HuH-7 (cell line): ENCODE data around the gene NXPE3.
A peak's percentile ranks its signal among the peaks of the same experiment; 100 is the strongest.

Experiments used
- DNase-seq: peaks from one replicate; pipeline ENCODE4 v3.0.0; 2011; ENCODE audit warnings: low spot score

Gene NXPE3

GRCh38 chr3:101803173-101803782 is 24.3 kb downstream of the NXPE3 start:
- peak; percentile 51 for DNase-seq

GRCh38 chr3:101803939-101804338 is 24.9 kb downstream of the NXPE3 start:
- no peak for DNase-seq

DNA sequence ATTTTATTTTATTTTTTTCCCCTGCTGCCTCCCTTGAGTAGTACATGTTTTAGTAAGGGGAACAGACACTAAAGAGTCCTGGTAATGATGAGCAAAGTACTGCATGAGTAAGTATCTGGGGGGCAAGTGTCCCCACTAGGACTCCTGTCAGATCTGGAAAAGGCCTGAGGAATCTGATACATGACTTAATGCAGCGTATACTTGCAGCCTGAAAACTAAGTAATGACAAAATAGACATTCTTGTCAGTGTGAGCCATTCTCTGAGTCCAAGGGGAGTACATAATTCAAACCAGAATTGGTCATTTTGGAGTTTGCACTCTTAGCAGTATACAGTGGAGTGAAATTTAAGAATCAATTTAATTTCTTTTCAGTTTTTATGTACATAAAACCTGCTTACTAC is 27.5 kb downstream of the NXPE3 start:
- no peak for DNase-seq

- no peak for DNase-seq
Measured at GRCh38 chr3:101807888-101808287, 28.9 kb downstream of the NXPE3 start.

DNA sequence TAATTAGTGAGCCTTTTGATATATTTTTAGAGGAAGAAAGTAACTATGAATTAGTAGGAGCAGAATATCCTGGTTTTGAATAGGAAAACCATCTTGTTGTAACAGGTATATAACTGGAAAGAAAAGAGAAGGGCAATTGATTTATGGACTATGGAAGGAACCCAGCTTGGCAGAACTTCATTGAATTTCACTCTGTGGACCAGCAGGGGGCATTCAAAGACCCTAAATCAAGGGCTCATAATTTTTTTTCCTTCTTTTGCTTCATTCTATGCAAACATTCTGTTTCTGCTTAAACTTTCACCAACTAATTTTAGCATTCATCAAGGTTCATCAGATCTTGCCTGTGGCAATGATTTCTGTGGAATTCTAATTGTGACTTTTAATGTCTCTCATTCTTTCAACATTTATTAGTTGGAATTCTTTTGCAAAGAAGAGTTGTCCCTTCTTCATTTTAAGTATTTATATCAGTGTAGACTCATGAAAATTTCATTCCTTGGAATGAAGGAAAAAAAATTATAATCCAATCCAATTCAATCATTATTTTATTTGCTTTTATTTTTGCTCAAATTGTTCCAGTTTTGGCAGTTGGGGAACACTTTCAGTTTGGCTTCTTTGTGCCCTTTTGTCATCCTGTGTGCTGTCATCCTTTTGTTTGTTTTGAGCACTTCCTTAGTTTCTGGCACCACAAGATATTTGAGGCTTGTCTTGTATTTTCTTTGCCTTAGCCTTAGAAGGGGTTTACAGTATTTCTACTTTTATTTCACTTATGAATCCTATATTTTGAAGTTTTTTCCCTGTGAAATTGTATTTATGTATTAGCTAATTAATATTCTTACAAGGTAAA is 30.4 kb downstream of the NXPE3 start:
- DNase-seq, result peak; percentile 41

GRCh38 chr3:101810022-101810418 is 31.0 kb downstream of the NXPE3 start:
- DNase-seq, result no peak

GRCh38 chr3:101811875-101812274 is 32.9 kb downstream of the NXPE3 start:
- no peak for DNase-seq

- DNase-seq, result no peak
Measured at GRCh38 chr3:101812895-101813294, 33.9 kb downstream of the NXPE3 start.

- no peak for DNase-seq
Measured at GRCh38 chr3:101813817-101814440, 34.9 kb downstream of the NXPE3 start.

- peak; percentile 32 for DNase-seq
Measured at GRCh38 chr3:101814835-101815234, 35.8 kb downstream of the NXPE3 start.

GRCh38 chr3:101816215-101817149 is 37.5 kb downstream of the NXPE3 start:
- DNase-seq, result no peak

DNA sequence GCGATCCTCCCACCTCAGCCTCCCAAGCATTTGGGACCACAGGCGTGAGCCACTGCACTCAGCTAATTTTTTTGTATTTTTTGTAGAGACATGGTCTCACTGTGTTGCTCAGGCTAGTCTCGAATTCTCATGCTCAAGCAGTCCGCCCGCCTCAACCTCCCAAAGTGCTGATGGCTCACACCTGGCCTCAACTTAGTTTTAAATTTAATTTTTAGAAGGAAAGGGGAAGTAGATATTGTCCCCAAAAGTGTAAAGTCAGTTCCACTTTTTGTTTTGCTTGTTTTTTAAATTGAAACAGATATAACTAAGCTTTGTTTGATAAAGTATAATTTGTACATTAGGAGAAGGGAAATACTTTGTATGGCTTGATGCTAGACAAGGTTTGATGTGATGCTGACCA is 39.0 kb downstream of the NXPE3 start:
- no peak for DNase-seq

DNA sequence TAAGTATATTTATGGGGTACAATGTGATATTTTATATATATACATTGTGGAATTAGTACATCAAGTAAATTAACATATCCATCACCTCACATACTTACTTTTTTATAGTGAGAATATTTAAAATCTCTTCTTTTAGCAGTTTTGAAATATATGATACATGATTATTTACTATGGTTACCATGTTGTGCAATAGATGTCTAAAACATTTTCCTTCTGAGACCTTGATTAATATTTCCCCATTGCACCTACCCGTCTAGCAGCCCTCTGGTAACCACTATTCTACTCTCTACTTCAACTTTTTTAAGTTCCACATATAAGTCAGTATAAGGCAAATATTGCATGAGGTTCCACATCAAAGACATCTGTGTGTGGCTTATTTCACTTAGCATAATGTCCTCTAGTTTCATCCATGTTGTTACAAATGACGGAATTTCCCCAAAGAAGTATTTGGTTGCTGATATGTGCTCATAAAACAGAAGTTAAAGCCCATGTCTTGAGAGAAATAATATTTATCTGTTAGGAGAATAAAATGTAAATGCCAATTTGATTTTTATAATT is 40.7 kb downstream of the NXPE3 start:
- no peak for DNase-seq

DNA sequence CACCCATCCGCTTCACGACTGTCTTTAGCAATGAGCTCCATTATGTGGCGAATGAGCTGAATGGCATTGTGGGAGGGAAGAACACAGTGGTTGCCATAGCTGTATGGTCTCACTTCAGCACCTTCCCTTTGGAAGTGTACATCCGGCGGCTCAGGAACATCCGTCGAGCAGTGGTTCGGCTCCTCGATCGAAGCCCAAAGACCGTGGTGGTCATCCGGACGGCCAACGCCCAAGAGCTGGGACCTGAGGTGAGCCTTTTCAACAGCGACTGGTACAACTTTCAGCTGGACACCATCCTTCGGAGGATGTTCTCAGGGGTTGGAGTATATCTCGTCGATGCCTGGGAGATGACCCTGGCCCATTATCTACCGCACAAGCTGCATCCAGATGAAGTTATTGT is 42.5 kb downstream of the NXPE3 start:
- no peak for DNase-seq

- DNase-seq, result no peak
Measured at GRCh38 chr3:101823525-101823924, 44.5 kb downstream of the NXPE3 start.

- no peak for DNase-seq
Measured at GRCh38 chr3:101824702-101825101, 45.7 kb downstream of the NXPE3 start.

GRCh38 chr3:101825904-101826445 is 47.0 kb downstream of the NXPE3 start:
- no peak for DNase-seq

DNA sequence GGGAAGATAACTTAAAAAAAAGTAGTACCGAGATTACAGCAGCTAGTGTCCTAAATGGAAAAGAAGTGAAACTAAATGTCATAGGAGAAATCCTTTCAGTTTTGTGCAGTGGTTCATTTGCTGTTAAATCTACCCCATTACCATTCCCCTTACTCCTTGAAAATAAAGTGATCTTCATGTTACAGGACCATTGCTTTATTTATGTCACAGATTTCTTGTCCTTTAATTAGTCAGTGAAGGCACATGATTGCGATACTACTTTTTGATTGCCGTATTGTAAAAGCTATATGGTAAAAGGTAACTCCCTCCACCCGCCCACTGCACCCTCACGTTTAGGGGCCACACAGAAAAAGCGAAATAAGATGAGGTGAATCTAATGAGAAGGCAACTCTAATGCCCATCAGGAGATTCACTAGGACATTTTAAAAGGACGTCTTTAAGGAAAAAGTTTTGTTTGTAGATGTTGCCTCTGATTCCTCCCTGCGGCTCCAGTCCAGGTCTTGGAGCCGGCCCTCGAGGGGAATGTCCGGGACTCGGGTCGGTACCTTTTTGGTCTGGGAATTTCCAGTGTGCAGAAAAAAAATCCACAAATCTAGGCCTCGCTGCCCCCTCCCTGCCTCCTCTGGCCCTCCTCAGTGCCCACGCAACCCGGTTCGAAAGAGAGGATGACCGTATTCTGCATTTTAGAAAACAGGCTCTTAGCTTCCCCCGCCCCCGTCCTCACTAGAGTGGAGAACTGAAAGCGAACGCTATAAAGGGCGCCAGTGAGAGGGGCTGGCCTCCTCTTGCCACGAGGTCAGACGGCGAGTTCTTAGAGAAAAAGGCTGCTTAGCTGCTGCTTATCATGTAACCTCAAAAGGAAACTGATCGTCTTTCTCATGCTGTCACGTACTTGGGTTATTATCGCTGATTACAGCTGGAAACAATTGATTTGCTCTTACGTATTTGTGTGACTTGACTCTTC is 48.5 kb downstream of the NXPE3 start:
- DNase-seq, result peak; percentile 52

DNA sequence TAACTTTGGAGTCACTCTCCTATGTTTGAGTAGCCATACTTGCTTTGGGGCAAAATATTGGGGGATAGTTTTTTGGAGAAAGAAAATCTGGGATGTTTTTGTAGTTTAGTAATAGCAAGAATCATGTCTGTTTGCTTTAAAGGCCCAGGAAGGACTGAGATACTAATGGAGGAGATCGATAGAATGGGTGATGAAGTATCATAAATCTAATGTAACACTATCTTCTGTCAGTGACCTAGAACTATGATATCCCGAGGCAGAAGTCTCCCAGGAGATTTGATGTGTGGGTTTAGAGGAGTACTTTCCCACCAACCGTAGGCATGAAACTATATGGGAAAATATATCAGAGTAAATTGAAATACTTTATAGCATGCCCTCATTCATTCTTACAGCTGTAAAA is 49.3 kb downstream of the NXPE3 start:
- DNase-seq, result no peak

GRCh38 chr3:101828691-101829436 is 49.9 kb downstream of the NXPE3 start:
- no peak for DNase-seq
